H1 (cell line): Measurements from ENCODE around the gene IL13. TPM values are rescaled to one million over a fixed set of nuclear protein-coding genes. Genes with fewer than 3 reads are reported as not detected.

Source experiments
- CTCF ChIA-PET: fragments of 300-600 bp; sonication (Branson Sonifier 250); formaldehyde crosslinking; loops from one replicate; lab custom pipeline; 2021; ENCODE audit not compliant: partially characterized antibody; lab: Charles Lee
- POLR2A ChIA-PET: fragments of 300-600 bp; sonication (Branson Sonifier 250); formaldehyde crosslinking; loops from one replicate; lab custom pipeline; 2021; ENCODE audit warnings: inconsistent platforms; ENCODE audit not compliant: partially characterized antibody; lab: Charles Lee
- DNase-seq, 2 experiments: peaks; one replicate each; pipeline versions ENCODE4 v3.0.0 to v3.0.0-alpha.2; 2010 to 2022; ENCODE audit warnings: low spot score in 2 of 2, low read depth in 1 of 2, mixed read lengths in 1 of 2
- FAIRE-seq: peaks from 2 replicates; lab custom pipeline; 2011; peaks lifted over from hg19 to GRCh38; lab: Jason Lieb, UNC
- H2AFZ ChIP-seq: 2 replicates; pipeline ENCODE4 v1.8.1; 2012; ENCODE audit warnings: low read length, inconsistent platforms
- H2AK5ac ChIP-seq: 2 replicates; pipeline ENCODE4 v1.6.1; 2013; ENCODE audit warnings: low read depth, low read length
- H2BK120ac ChIP-seq: replicated peaks from 2 replicates; pipeline ENCODE3; 2013; ENCODE audit warnings: low read depth, low read length, inconsistent platforms
- H2BK12ac ChIP-seq: 2 replicates; pipeline ENCODE4 v1.6.1; 2013; ENCODE audit warnings: low read depth, low read length
- H2BK15ac ChIP-seq: 2 replicates; pipeline ENCODE4 v1.6.1; 2013; ENCODE audit warnings: low read length
- H2BK20ac ChIP-seq: 2 replicates; pipeline ENCODE4 v1.6.1; 2013; ENCODE audit warnings: low read length
- H2BK5ac ChIP-seq: 2 replicates; pipeline ENCODE4 v1.6.1; 2013; ENCODE audit warnings: low read depth, low read length
- H3K14ac ChIP-seq: 2 replicates; pipeline ENCODE4 v1.6.1; 2013; ENCODE audit warnings: inconsistent platforms; ENCODE audit not compliant: insufficient read length
- H3K18ac ChIP-seq: 2 replicates; pipeline ENCODE4 v1.6.1; 2013; ENCODE audit warnings: low read length; ENCODE audit errors: extremely low read depth
- H3K23ac ChIP-seq: 2 replicates; pipeline ENCODE4 v1.6.1; 2013; ENCODE audit warnings: inconsistent platforms; ENCODE audit not compliant: insufficient read length
- H3K23me2 ChIP-seq: 2 replicates; pipeline ENCODE4 v1.6.1; 2013; ENCODE audit warnings: low read depth, low read length
- H3K27ac ChIP-seq: 2 replicates; pipeline ENCODE4 v1.6.1; 2011; ENCODE audit warnings: low read depth, low read length, inconsistent platforms
- H3K27me3 ChIP-seq, 4 experiments: replicated peaks in 1 of 4; 1 replicate in 1 of 4; 2 replicates in 3 of 4; pipeline versions ENCODE4 v1.6.1 to v1.8.1; 2011 to 2013; ENCODE audit warnings: low read length in 3 of 4, mild to moderate bottlenecking in 3 of 4, inconsistent platforms in 2 of 4, mixed read lengths in 2 of 4, moderate library complexity in 1 of 4; ENCODE audit not compliant: control insufficient read depth in 3 of 4, insufficient read depth in 3 of 4; ENCODE audit errors: extremely low read depth in 1 of 4
- H3K36me3 ChIP-seq, 4 experiments: 2 replicates each; pipeline versions ENCODE4 v1.6.1 to v1.8.1; 2011 to 2013; ENCODE audit warnings: mild to moderate bottlenecking in 4 of 4, low read length in 3 of 4, moderate library complexity in 2 of 4, control low read depth in 1 of 4, inconsistent platforms in 1 of 4; ENCODE audit not compliant: insufficient read depth in 4 of 4, control insufficient read depth in 2 of 4
- H3K4ac ChIP-seq: replicated peaks from 2 replicates; pipeline ENCODE3; 2013; ENCODE audit warnings: low read length, low read depth, mixed read lengths, inconsistent platforms; ENCODE audit not compliant: insufficient read length
- H3K4me1 ChIP-seq, 4 experiments: replicated peaks in 1 of 4; 1 replicate in 1 of 4; 2 replicates in 3 of 4; pipeline versions ENCODE4 v1.6.1 to v1.8.1; 2011 to 2013; ENCODE audit warnings: low read length in 3 of 4, inconsistent platforms in 2 of 4, mixed read lengths in 1 of 4; ENCODE audit not compliant: insufficient read depth in 4 of 4, control insufficient read depth in 3 of 4
- H3K4me2 ChIP-seq, 2 experiments: 2 replicates each; pipeline versions ENCODE4 v1.6.1 to v1.8.1; 2011 to 2013; ENCODE audit warnings: low read depth in 2 of 2, low read length in 2 of 2, control low read depth in 1 of 2, inconsistent platforms in 1 of 2, mild to moderate bottlenecking in 1 of 2; ENCODE audit not compliant: insufficient read depth in 1 of 2
- H3K4me3 ChIP-seq, 4 experiments: fragments of 200-600, 300-600 bp in 1 of 4; sonication (generic), shearing (Covaris generic), sonication (Bioruptor Twin) in 1 of 4; 2 replicates each; pipeline versions ENCODE4 v1.5.1 to v1.8.1; 2011 to 2016; ENCODE audit warnings: low read length in 4 of 4, low read depth in 3 of 4, control low read depth in 2 of 4, inconsistent platforms in 2 of 4, mild to moderate bottlenecking in 2 of 4, mixed read lengths in 1 of 4, moderate library complexity in 1 of 4; ENCODE audit not compliant: insufficient read depth in 2 of 4; ENCODE audit errors: extremely low read depth in 1 of 4
- H3K56ac ChIP-seq: replicated peaks from 2 replicates; pipeline ENCODE3; 2013; ENCODE audit warnings: low read depth, mild to moderate bottlenecking, mixed read lengths, low read length, inconsistent platforms; ENCODE audit not compliant: insufficient read length
- H3K79me1 ChIP-seq: 2 replicates; pipeline ENCODE4 v1.6.1; 2013; ENCODE audit warnings: low read depth, low read length, control low read depth
- H3K79me2 ChIP-seq, 2 experiments: 2 replicates each; pipeline versions ENCODE4 v1.6.1 to v1.8.1; 2012 to 2013; ENCODE audit warnings: low read length in 2 of 2, mild to moderate bottlenecking in 2 of 2, inconsistent platforms in 1 of 2; ENCODE audit not compliant: insufficient read depth in 2 of 2, control insufficient read depth in 1 of 2
- H3K9ac ChIP-seq, 4 experiments: replicated peaks in 1 of 4; 1 replicate in 1 of 4; 2 replicates in 3 of 4; pipeline versions ENCODE4 v1.6.1 to v1.8.1; 2011 to 2013; ENCODE audit warnings: low read depth in 3 of 4, low read length in 3 of 4, control low read depth in 2 of 4, mild to moderate bottlenecking in 2 of 4, moderate library complexity in 2 of 4, inconsistent platforms in 1 of 4; ENCODE audit errors: extremely low read depth in 1 of 4
- H3K9me3 ChIP-seq, 2 experiments: 2 replicates each; pipeline versions ENCODE4 v1.6.1 to v1.8.1; 2012 to 2013; ENCODE audit warnings: mild to moderate bottlenecking in 2 of 2, moderate library complexity in 2 of 2, control low read depth in 1 of 2, inconsistent platforms in 1 of 2, low read depth in 1 of 2, low read length in 1 of 2, mixed read lengths in 1 of 2; ENCODE audit not compliant: insufficient read depth in 2 of 2
- H4K20me1 ChIP-seq, 2 experiments: replicated peaks in 1 of 2; 2 replicates each; pipeline versions ENCODE3 to v1.8.1; 2011 to 2013; ENCODE audit warnings: inconsistent platforms in 2 of 2, low read length in 2 of 2, mild to moderate bottlenecking in 1 of 2; ENCODE audit not compliant: insufficient read depth in 2 of 2, control insufficient read depth in 1 of 2
- H4K5ac ChIP-seq: 2 replicates; pipeline ENCODE4 v1.6.1; 2013; ENCODE audit warnings: low read length, low read depth, mixed read lengths, inconsistent platforms; ENCODE audit not compliant: insufficient read length
- H4K8ac ChIP-seq: 2 replicates; pipeline ENCODE4 v1.8.0; 2013; ENCODE audit warnings: mild to moderate bottlenecking, moderate library complexity, low read length, inconsistent platforms; ENCODE audit not compliant: insufficient read depth; ENCODE audit errors: extremely low read depth
- H4K91ac ChIP-seq: replicated peaks from 2 replicates; pipeline ENCODE3; 2013; ENCODE audit warnings: low read length, mixed read lengths, inconsistent platforms; ENCODE audit not compliant: insufficient read length
- ASH2L ChIP-seq: fragments of 200-600, 300-600 bp; sonication (generic); IDR thresholded peaks from one replicate; pipeline ENCODE4 v1.7.1; 2017; ENCODE audit warnings: low read length
- CHD2 ChIP-seq: IDR thresholded peaks from 2 replicates; pipeline ENCODE4 v1.6.1; 2012; ENCODE audit warnings: low read length, improper control_type of control experiment
- EP300 ChIP-seq, 2 experiments: IDR thresholded peaks; 1 replicate in 1 of 2; 2 replicates in 1 of 2; pipeline ENCODE4 v1.6.1; 2011 to 2012; ENCODE audit warnings: low read depth in 2 of 2, low read length in 2 of 2, mild to moderate bottlenecking in 2 of 2, borderline replicate concordance in 1 of 2, inconsistent platforms in 1 of 2, moderate library complexity in 1 of 2
- EZH2 ChIP-seq: fragments of 200-600 bp; sonication (generic); IDR thresholded peaks from 2 replicates; pipeline ENCODE4 v1.7.1; 2012; ENCODE audit warnings: low read depth, mild to moderate bottlenecking, moderate library complexity, low read length, inconsistent platforms; ENCODE audit not compliant: severe bottlenecking
- GABPA ChIP-seq: IDR thresholded peaks from 2 replicates; pipeline ENCODE4 v1.6.1; 2011; ENCODE audit warnings: mild to moderate bottlenecking, low read length, moderate library complexity, borderline replicate concordance; ENCODE audit not compliant: insufficient read depth
- HDAC2 ChIP-seq, 2 experiments: fragments of 300-600 bp in 1 of 2; sonication (generic) in 1 of 2; IDR thresholded peaks; 2 replicates each; pipeline ENCODE4 v1.6.1; 2011 to 2012; ENCODE audit warnings: low read depth in 2 of 2, low read length in 2 of 2, mild to moderate bottlenecking in 2 of 2, moderate library complexity in 2 of 2, borderline replicate concordance in 1 of 2, inconsistent platforms in 1 of 2
- HDAC6 ChIP-seq: IDR thresholded peaks from one replicate; pipeline ENCODE4 v1.7.1; 2012; ENCODE audit warnings: low read depth, mild to moderate bottlenecking, inconsistent platforms, low read length, moderate library complexity
- POLR2A ChIP-seq, 2 experiments: IDR thresholded peaks; 1 replicate in 1 of 2; 2 replicates in 1 of 2; pipeline ENCODE4 v1.6.1; 2011; ENCODE audit warnings: low read depth in 2 of 2, low read length in 2 of 2, mild to moderate bottlenecking in 2 of 2; ENCODE audit errors: control extremely low read depth in 1 of 2
- WGBS, 2 experiments: shearing (Covaris generic) in 1 of 2; methylation state at CpG; one replicate each; pipeline versions ENCODE4 v1.1.6 to v1.1.7; 2013 to 2015; ENCODE audit warnings: low lambda C conversion rate in 2 of 2, mixed read lengths in 2 of 2, inconsistent platforms in 1 of 2, low coverage in 1 of 2, missing lambda C conversion rate in 1 of 2; ENCODE audit not compliant: insufficient replicate concordance in 2 of 2, insufficient coverage in 1 of 2, insufficient read length in 1 of 2; ENCODE audit errors: extremely low coverage in 1 of 2, missing lambda C conversion rate in 1 of 2; 5-methylcytosine and 5-hydroxymethylcytosine counted together
- polyA plus RNA-seq, 7 experiments: library from polyadenylated mRNA; depleted of rRNA in 3 of 7; stranded (reverse) in 5 of 7; unstranded in 2 of 7; fragments of >200 nt in 5 of 7; fragments of 200-250 nt in 2 of 7; gene quantifications; 1 replicate in 5 of 7; 2 replicates in 1 of 7; 4 replicates in 1 of 7; pipeline versions ENCODE4 v1.2.1 to v1.2.3, GENCODE V29; 2011 to 2013; ENCODE audit warnings: missing spikeins in 2 of 7, mixed read lengths in 2 of 7
- total RNA-seq: library from RNA; stranded (reverse); fragmentation: NEBNext Ultra II Directional; extraction: Animal tissue kit (Norgen Biotek cat#: 25700); gene quantifications from 2 replicates; pipeline ENCODE4 v1.2.1, GENCODE V29; 2021
- TF ChIP-seq, protein P1 (sequence below): IDR thresholded peaks from 2 replicates; pipeline ENCODE4 v1.6.1; 2011; ENCODE audit warnings: low read depth, mild to moderate bottlenecking, low read length; ENCODE audit not compliant: insufficient read depth

The IL13 gene
- total and polyA plus RNA-seq, 2 of the 8 experiments (the other 6 are each of a cell fraction or from before 2014, with no cell fraction given): not detected

DNA sequence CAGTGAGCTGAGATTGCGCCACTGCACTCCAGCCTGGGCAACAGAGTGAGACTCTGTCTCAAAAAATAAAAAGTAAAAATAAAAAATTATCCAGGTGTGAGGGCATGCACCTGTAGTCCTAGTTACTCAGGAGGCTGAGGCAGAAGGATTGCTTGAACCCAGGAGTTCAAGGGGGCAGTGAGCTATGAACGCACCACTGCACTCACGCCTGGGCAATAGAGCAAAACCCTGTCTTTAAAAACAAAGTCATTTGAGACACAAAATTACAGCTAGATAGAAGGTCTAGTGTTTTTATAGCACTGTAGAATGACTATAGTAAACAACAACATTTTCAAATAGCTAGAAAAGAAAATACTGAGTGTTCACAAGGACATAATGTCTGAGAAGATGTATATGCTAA, 32.2 kb downstream of the IL13 start:
- Histone ChIP-seq H3K4me1 (no peaks in the 10 kb centered on the region), H2AK5ac (no peak overlapping the region), H4K8ac (no peak overlapping the region), H3K9ac (no peak overlapping the region), H3K36me3 (no peaks in the 10 kb centered on the region), H2BK20ac (no peak overlapping the region), H4K91ac (no peak overlapping the region), H3K56ac (no peak overlapping the region), H3K9me3 (no peaks in the 10 kb centered on the region), H2AFZ (no peak overlapping the region), H2BK15ac (no peak overlapping the region), H3K4ac (no peak overlapping the region), H3K4me2 (no peak overlapping the region), H3K23ac (no peak overlapping the region), H2BK120ac (no peak overlapping the region), H4K20me1 (no peaks in the 10 kb centered on the region), H4K5ac (no peak overlapping the region), H3K14ac (no peak overlapping the region), H3K27ac (no peak overlapping the region), H3K79me1 (no peaks in the 10 kb centered on the region), H3K23me2 (no peaks in the 10 kb centered on the region), H3K79me2 (no peaks in the 10 kb centered on the region), H3K4me3 (no peak overlapping the region), H3K27me3 (no peaks in the 10 kb centered on the region), H2BK12ac (no peak overlapping the region), H2BK5ac (no peak overlapping the region), H3K18ac (no peak overlapping the region)
- DNase-seq (no peak), FAIRE-seq (no peak)
- POLR2A ChIA-PET: interaction anchor here (1.3 kb wide), 1 partner anchor 16 kb away, joined by 5 read pairs; the partner anchor contains the start of gene IL4
- CTCF ChIA-PET: interaction anchor here (0.6 to 1.6 kb wide), 3 partner anchors 94 to 163 kb away, joined by 3 to 4 read pairs (median 4); no protein-coding TSS in a partner anchor
- no peak for TF ChIP-seq CHD2
- TF ChIP-seq EZH2: no peak
- no peak for TF ChIP-seq HDAC2 (IDR thresholded peaks at IDR 0.05; ENCODE audit: borderline replicate concordance in 1 of 2, low read depth in 2 of 2, low read length in 2 of 2)
- TF ChIP-seq POLR2A (IDR thresholded peaks at IDR 0.05; ENCODE audit: control extremely low read depth in 1 of 2, low read depth in 2 of 2, low read length in 2 of 2): no peak
- TF ChIP-seq GABPA: no peak
- TF ChIP-seq HDAC6: no peak
- TF ChIP-seq ASH2L: no peak
- TF ChIP-seq, protein P1, sequence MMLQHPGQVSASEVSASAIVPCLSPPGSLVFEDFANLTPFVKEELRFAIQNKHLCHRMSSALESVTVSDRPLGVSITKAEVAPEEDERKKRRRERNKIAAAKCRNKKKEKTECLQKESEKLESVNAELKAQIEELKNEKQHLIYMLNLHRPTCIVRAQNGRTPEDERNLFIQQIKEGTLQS: no peak
- no peak for TF ChIP-seq EP300 (IDR thresholded peaks at IDR 0.05; ENCODE audit: borderline replicate concordance in 1 of 2, low read depth in 2 of 2, low read length in 2 of 2)
- 88% methylated on average over 3 of the region's 3 CpGs; no CpG with 5 or more reads in 1 of the 2 experiments for WGBS, 2 experiments
